HG03457 (cell line): Measurements from ENCODE around the gene CARD18.

Experiments
- ATAC-seq: cut with Tn5 transposase; IDR thresholded peaks from one replicate; pipeline ENCODE4 v1.9.1; 2021; ENCODE audit warnings: moderate number of reproducible peaks; ENCODE audit not compliant: unreplicated experiment

CARD18 gene

GRCh38 chr11:105139669-105140068 is at the start of gene CARD18:
TSS of gene CARD18 (minus strand) at chr11:105139769. CDS start at chr11:105139726, 43 bp downstream.
- ATAC-seq, result no peak

GRCh38 chr11:105183987-105184386 is 44.4 kb upstream of the CARD18 start:
- ATAC-seq, result no peak

- no peak for ATAC-seq
Measured at GRCh38 chr11:105183426-105183825, 43.9 kb upstream of the CARD18 start.

DNA sequence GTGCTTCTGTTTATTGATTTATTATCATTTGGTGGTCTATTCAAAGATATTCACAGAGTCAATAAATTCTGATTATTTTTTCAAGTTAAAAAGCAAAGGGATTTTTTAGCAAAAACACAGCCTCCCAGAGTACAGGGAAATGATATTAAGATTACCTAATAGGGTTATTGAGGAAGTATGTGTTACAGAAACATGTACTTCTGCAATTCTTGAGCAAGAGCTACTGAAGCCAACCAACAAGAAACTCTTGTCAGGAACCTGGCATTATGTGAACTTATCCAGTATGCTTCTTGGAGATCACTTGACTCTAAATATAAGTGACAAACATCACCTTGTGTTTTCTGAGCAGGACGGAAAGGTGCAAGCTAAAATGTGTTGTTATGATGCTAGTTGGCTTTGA is 42.0 kb upstream of the CARD18 start:
- ATAC-seq, result no peak

- no peak for ATAC-seq
Measured at GRCh38 chr11:105181100-105181499, 41.5 kb upstream of the CARD18 start.

DNA sequence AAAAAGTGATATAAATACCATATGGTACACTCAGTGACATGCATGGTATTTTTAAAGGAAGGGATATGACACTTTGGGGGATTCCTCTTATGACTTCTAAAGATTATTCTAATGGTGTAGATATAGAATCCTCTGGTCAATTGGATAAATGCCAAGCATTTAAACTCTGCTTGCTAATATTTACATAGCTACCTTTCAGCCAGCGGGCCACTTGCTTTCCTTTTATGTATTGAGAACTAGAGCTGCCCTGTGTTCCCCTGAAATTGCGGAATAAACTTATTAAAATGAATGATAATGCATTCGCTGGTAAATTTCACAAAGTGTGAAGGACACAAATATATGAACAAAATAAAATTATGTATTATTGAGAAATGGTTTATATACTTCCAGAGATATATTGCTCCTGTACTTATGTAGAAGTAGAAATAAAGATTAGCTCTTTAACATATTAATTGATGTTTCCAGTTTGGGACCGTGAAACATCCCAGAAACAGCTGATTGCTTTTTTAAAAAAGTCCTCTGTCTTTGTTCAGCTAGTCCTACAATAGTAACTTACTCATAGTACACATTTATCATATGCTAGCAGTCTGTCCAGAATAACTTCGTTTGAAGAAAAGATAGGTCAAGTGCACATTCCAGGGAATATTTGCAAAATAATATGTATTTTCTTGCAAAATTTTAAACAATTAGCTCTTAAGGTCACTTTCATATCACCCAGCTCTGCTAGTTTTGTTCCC is 40.1 kb upstream of the CARD18 start:
- no peak for ATAC-seq

GRCh38 chr11:105177658-105178057 is 38.1 kb upstream of the CARD18 start:
- no peak for ATAC-seq

GRCh38 chr11:105168457-105168856 is 28.9 kb upstream of the CARD18 start:
- ATAC-seq, result no peak

GRCh38 chr11:105167244-105167643 is 27.7 kb upstream of the CARD18 start:
- no peak for ATAC-seq

DNA sequence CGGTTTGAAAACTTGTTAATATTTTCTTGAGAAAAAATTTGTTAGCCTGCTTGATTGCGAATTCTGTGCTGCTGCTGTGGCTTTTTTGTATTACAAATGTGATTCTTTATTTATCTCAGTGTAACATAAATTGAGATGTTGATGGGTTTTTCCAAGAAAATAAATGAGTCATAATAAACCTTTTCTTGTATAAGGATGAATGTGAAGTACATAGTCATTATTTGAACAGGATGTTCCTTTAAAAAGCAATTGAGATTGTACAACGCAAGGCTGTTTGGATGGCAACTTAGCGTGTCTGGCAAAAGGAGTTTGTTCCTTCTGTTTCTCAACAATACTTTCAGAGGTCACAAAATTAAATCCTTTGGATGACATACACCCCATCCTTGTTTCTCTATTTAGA is 24.6 kb upstream of the CARD18 start:
- ATAC-seq, result no peak

GRCh38 chr11:105162506-105162905 is 22.9 kb upstream of the CARD18 start:
- ATAC-seq, result no peak

DNA sequence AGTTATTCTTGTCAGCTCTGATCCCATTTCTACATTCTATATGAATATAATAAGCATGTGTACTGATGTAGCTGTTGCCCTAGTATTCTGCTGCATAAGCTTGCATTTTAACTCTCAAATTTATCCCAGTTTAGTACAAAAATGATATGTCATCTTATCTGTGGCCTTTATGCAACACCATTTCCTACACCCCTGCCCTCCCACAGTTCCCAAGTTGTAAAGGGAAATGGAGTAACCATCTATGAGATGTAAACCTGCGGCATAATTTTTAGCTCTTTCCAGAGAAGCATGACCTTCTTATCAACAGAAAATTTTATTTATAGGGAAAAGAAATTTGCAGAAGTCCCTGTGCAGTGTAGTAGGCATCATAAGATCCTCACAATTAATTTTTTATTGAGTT is 18.9 kb upstream of the CARD18 start:
- ATAC-seq, result no peak

- ATAC-seq, result no peak
Measured at GRCh38 chr11:105156720-105157119, 17.2 kb upstream of the CARD18 start.

GRCh38 chr11:105156231-105156630 is 16.7 kb upstream of the CARD18 start:
- no peak for ATAC-seq

DNA sequence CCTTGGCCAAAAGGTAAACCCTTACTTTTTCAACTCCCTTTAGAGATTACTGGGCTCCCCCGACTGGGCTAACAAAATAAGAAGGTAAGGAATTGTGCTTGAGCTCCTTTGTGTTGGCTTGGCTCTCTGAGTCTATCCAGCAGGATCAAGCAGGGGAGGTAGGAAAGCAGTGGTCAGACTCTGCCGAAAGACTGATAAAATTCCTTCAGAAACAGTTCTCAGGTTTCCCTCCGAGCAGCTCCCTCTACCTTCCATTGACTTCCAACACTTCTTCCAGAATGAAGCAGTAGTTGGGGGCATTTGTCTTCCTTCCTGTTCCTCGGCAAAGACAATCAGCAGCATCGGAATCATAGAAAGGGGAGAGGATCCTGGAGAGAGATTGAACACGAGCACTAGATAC is 16.1 kb upstream of the CARD18 start:
- ATAC-seq, result no peak

DNA sequence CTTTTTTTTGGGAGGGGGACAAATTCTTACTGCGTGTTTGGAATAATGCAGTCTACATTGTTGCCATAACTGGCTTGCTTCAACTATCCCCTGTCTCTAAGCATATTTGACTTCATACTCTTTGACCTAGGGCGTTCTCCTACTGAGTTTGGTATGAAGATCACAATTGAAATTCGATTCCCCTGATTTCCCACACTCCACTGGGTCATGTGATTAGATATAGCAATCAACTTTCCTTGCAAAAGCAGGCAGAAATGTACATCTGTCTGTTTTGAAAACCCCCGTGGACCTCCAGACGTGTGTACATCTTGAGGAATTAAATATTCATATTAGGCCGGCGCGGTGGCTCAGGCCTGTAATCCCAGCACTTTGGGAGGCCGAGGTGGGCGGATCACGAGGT is 13.8 kb upstream of the CARD18 start:
- ATAC-seq, result no peak

GRCh38 chr11:105152560-105152959 is 13.0 kb upstream of the CARD18 start:
- ATAC-seq, result no peak

DNA sequence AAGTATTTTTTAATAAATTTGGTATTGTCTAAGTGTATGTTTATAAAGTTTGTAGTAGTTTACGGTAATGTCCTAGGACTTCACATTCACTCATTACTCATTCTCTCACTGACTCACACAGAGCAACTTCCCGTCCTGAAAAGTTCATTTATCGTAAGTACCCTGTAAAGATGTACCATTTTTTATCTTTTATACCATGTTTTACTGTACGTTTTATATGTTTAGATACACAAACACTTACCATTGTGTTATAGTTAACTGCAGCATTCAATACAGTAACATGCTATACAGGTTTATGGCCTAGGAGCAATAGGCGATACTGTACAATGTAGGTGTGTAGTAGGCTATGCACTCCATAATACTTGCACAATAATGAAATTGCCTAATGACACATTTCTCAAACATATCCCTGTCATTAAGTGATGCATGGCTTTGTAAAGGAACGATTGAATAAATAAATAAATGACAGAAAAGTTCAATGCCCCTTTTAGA is 12.5 kb upstream of the CARD18 start:
- no peak for ATAC-seq

DNA sequence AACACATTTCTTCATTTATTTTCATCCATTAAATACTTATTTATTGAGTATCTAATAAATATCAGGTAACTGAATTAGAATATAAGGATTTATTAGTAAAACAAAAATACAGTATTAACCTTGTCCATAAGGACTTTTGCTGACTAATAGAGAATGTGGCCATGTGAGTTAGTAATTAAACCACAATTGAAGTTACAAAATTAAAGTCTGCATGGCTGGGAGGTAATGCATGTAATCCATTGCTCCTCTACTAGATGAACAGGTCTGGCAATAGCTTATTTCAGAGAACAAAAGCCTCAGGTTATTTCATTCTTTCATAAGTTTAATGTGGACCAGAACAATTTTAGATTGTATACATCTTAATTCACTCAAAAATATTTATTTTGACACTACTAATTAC is 9.9 kb upstream of the CARD18 start:
- no peak for ATAC-seq

DNA sequence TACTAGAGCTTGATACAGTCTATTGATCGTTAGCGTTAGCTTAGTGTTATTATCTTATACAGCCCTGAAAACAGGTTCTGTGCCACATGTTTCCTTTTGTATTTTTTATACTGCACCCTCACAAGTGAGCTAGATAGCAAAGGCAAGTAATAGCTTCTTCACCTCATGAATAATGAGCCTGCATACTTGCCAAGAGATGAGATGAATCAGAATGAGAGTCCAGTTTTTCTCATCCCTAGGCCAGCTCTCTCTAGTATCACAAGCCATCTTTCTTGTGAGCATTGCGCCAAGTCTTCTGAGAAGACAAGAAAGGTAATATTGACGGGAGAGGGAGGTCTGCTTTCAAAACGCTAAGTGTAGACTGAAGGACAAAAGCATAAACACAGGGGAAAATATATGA is 8.7 kb upstream of the CARD18 start:
- ATAC-seq, result no peak

- no peak for ATAC-seq
Measured at GRCh38 chr11:105144887-105145286, 5.3 kb upstream of the CARD18 start.

GRCh38 chr11:105142167-105142566 is 2.6 kb upstream of the CARD18 start:
- no peak for ATAC-seq

GRCh38 chr11:105137286-105137685 is 2.3 kb downstream of the CARD18 start:
- no peak for ATAC-seq
